ENCODE results near the gene PTPRM. TPM values are rescaled to one million over a fixed set of nuclear protein-coding genes. Genes with fewer than 3 reads are reported as not detected.

PTPRM gene
- total RNA-seq, 1 donor from 2014 or later: 13.9 TPM

DNA sequence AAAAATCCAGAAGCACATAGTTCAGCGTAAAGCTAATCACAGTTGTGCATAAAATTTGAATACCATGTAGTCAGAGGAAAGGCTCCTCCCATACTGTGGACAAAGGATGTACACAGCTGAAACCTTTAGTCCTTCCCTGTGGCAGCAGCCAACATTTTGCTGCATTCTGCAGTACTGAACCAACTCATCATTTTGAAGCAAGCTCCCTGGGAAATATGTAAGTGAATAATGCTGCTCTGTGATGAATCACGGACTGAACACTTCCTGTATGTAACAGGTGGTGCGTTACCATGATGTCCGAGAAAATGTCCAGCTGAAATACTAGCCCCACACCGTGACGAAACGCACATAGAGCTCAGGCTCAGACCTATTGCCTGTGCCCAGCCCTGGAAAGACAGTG lies 621.1 kb downstream of the PTPRM start:
- H3K27me3 ChIP-seq: no peaks in the 10 kb centered on the region
- TF ChIP-seq EZH2 (IDR thresholded peaks at IDR 0.05): no peak
- H3K4me1 ChIP-seq: no peaks in the 10 kb centered on the region
- H3K9me3 Mint-ChIP-seq: no peaks in the 10 kb centered on the region
- no peaks in the 10 kb centered on the region for H4K20me1 ChIP-seq (ENCODE audit: low read depth)
- H3K79me2 ChIP-seq (ENCODE audit: low read depth): no peaks in the 10 kb centered on the region
- no peaks in the 10 kb centered on the region for H3K4me1 Mint-ChIP-seq
- H2AFZ ChIP-seq (replicated peaks): no peak overlapping the region
- no peak overlapping the region for H3K27ac ChIP-seq
- no peak for DNase-seq (ENCODE audit: low spot score)
- no peaks in the 10 kb centered on the region for H3K36me3 Mint-ChIP-seq
- peaks cover 2% of the 10 kb centered on the region for H3K27me3 Mint-ChIP-seq (ENCODE audit: insufficient read depth, low read depth)
- no peak overlapping the region for H3K4me2 ChIP-seq
- H3K4me3 ChIP-seq: no peak overlapping the region
- no peak overlapping the region for H3K27ac Mint-ChIP-seq
- H3K36me3 ChIP-seq: no peaks in the 10 kb centered on the region
- no peak overlapping the region for H3K4me3 Mint-ChIP-seq
- H3K9ac ChIP-seq: no peak overlapping the region
- no peaks in the 10 kb centered on the region for H3F3A ChIP-seq (ENCODE audit: low read depth)
- no peaks in the 10 kb centered on the region for H3K9me3 ChIP-seq (ENCODE audit: low read depth)

DNA sequence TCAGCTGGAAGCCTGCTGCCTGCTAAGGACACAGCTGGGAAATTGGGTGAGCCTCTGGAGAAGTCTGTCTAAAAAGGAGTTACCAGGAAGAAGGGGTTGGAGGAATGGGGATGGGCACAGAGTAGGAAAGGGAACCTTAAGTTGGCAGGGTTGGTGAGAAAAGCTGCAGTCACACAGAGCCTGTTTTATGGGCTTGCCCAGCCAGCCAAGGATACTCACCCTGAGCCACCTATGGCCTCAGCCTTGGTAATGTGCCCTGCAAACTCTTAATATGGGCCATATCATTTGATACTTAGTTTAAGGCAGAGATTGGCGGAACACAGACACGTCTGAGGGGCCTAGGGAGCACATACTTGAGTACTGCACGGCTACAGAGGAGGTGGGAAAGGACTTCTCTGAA lies 623.9 kb downstream of the PTPRM start:
- Mint-ChIP-seq H3K9me3 (no peaks in the 10 kb centered on the region), H3K36me3 (no peaks in the 10 kb centered on the region), H3K27me3 (ENCODE audit: insufficient read depth, low read depth) (peaks cover 2% of the 10 kb centered on the region), H3K27ac (no peak overlapping the region), H3K4me1 (no peaks in the 10 kb centered on the region), H3K4me3 (no peak overlapping the region)
- DNase-seq (ENCODE audit: low spot score): no peak
- Histone ChIP-seq H4K20me1 (ENCODE audit: low read depth) (no peaks in the 10 kb centered on the region), H3F3A (ENCODE audit: low read depth) (no peaks in the 10 kb centered on the region), H3K4me3 (no peak overlapping the region), H3K79me2 (ENCODE audit: low read depth) (no peaks in the 10 kb centered on the region), H3K9me3 (ENCODE audit: low read depth) (no peaks in the 10 kb centered on the region), H3K9ac (no peak overlapping the region), H3K36me3 (no peaks in the 10 kb centered on the region), H3K27me3 (no peaks in the 10 kb centered on the region), H2AFZ (replicated peaks) (no peak overlapping the region), H3K4me2 (no peak overlapping the region), H3K27ac (no peak overlapping the region), H3K4me1 (no peaks in the 10 kb centered on the region)
- no peak for TF ChIP-seq EZH2phosphoT487 (IDR thresholded peaks at IDR 0.05)
- no peak for TF ChIP-seq CTCF (IDR thresholded peaks at IDR 0.05)
- no peak for TF ChIP-seq EZH2 (IDR thresholded peaks at IDR 0.05)

DNA sequence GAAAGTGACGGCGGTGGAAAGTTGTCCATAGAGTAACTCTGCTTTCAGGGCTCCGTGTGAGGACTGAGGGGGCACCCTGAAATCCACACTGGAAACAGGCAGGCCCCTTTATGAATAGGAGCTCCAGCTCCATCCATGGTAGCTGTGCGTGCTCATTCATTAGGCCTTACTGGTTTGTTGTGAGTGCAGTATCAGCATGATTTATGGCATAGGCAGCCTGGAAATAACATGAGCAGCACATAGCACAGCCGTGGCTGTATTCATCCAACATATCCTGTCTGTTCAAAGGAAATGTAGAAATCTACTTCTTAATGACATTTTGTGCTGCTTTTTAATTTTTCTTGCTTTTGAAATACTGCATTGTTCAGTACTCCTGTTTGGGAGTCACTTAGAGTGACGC lies 627.3 kb downstream of the PTPRM start:
- Mint-ChIP-seq H3K36me3 (no peaks in the 10 kb centered on the region), H3K4me3 (no peak overlapping the region)

DNA sequence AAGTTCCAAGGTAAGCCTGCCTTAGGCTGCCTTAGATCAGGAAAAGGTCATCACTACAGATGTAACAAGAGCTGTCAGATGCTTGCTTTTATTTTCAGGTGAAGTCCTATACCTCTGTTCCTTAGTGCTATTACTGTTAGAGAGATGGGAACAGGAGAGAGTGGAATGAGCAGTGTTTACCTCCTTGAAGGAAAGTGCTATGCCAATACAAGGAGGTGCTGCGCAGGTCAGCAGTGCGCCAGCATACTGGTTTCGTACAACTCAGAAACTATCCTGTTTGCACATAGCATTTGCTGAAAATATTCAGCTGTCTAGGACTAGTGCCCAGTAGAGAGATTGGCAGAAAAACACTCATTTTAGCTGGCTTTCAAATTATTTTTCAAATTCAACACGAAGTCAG lies 629.1 kb downstream of the PTPRM start:
- no peaks in the 10 kb centered on the region for H3K9me3 ChIP-seq (ENCODE audit: low read depth)
- Mint-ChIP-seq H3K4me1 (no peaks in the 10 kb centered on the region), H3K9me3 (no peaks in the 10 kb centered on the region), H3K27ac (no peak overlapping the region), H3K36me3 (no peaks in the 10 kb centered on the region), H3K4me3 (no peak overlapping the region), H3K27me3 (ENCODE audit: insufficient read depth, low read depth) (no peaks in the 10 kb centered on the region)
- no peak overlapping the region for H3K27ac ChIP-seq
- H3F3A ChIP-seq (ENCODE audit: low read depth): no peaks in the 10 kb centered on the region
- H3K4me1 ChIP-seq: no peaks in the 10 kb centered on the region
- H3K79me2 ChIP-seq (ENCODE audit: low read depth): no peaks in the 10 kb centered on the region
- no peaks in the 10 kb centered on the region for H3K27me3 ChIP-seq
- H2AFZ ChIP-seq (replicated peaks): no peak overlapping the region
- no peak overlapping the region for H3K4me2 ChIP-seq
- no peak for DNase-seq (ENCODE audit: low spot score)
- H4K20me1 ChIP-seq (ENCODE audit: low read depth): no peaks in the 10 kb centered on the region
- H3K9ac ChIP-seq: no peak overlapping the region
- TF ChIP-seq EZH2 (IDR thresholded peaks at IDR 0.05) (no peak), CTCF (IDR thresholded peaks at IDR 0.05) (no peak), EZH2phosphoT487 (IDR thresholded peaks at IDR 0.05) (no peak)
- no peak overlapping the region for H3K4me3 ChIP-seq
- no peaks in the 10 kb centered on the region for H3K36me3 ChIP-seq

More for the DNA sequence above, 627.3 kb downstream of the PTPRM start:
- H3K9me3 Mint-ChIP-seq: no peaks in the 10 kb centered on the region
- no peaks in the 10 kb centered on the region for H3K36me3 ChIP-seq
- H3K27me3 ChIP-seq: no peaks in the 10 kb centered on the region
- H4K20me1 ChIP-seq (ENCODE audit: low read depth): no peaks in the 10 kb centered on the region
- no peak overlapping the region for H3K9ac ChIP-seq
- no peaks in the 10 kb centered on the region for H3K79me2 ChIP-seq (ENCODE audit: low read depth)
- DNase-seq (ENCODE audit: low spot score): no peak
- no peak overlapping the region for H3K27ac ChIP-seq
- H3K4me2 ChIP-seq: no peak overlapping the region
- TF ChIP-seq EZH2 (IDR thresholded peaks at IDR 0.05): no peak
- TF ChIP-seq EZH2phosphoT487 (IDR thresholded peaks at IDR 0.05): no peak
- no peak for TF ChIP-seq CTCF (IDR thresholded peaks at IDR 0.05)
- H3K9me3 ChIP-seq (ENCODE audit: low read depth): no peaks in the 10 kb centered on the region
- H3K27ac Mint-ChIP-seq: no peak overlapping the region
- H3K4me1 Mint-ChIP-seq: no peaks in the 10 kb centered on the region
- H2AFZ ChIP-seq (replicated peaks): no peak overlapping the region
- no peak overlapping the region for H3K4me3 ChIP-seq
- no peaks in the 10 kb centered on the region for H3F3A ChIP-seq (ENCODE audit: low read depth)
- H3K4me1 ChIP-seq: no peaks in the 10 kb centered on the region
- H3K27me3 Mint-ChIP-seq (ENCODE audit: insufficient read depth, low read depth): peaks cover 2% of the 10 kb centered on the region

Measured in neural progenitor cell (in vitro differentiated cells).